ENCODE results near the gene B3GNT9.

B3GNT9 gene

DNA sequence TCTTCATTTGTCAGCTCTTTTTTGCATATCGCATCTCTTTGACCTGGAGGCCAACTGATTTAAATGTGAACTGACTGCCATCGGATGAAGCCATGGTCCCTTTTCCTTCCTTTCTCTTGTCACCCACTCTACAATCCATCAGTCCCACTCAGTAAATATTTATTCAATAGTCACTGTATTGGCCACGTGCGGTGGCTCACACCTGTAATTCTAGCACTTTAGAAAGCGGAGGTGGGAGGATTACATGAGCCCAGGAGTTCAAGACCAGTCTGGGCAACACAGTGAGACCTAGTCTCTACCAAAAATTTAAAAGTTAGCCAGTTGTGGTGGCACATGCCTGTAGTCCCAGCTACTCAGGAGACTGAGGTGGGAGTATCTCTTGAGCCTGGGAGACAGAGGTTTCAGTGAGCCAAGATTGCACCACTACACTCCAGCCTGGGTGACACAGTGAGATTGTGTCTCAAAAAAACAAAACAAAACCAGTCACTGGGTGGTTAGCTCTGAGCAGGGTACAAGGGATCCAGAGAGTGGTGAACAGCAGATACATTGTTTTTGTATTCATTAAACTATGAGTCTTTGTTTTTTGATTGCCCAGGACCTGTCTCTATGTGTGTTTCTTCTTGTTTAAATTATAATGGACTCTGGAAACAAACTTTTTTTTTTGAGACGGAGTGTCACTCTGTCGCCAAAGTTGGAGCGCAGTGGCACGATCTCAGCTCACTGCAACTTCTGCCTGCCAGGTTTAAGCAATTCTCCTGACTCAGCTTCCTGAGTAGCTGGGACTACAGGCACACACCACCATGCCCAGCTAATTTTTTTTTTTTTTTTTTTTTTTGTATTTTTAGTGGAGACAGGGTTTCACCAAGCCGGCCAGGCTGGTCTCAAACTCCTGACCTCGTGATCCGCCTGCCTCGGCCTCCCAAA lies 34.1 kb downstream of the B3GNT9 start:
- DNase-seq = peak in 5 of 58 donors; percentile 14 to 71 (median 40)

DNA sequence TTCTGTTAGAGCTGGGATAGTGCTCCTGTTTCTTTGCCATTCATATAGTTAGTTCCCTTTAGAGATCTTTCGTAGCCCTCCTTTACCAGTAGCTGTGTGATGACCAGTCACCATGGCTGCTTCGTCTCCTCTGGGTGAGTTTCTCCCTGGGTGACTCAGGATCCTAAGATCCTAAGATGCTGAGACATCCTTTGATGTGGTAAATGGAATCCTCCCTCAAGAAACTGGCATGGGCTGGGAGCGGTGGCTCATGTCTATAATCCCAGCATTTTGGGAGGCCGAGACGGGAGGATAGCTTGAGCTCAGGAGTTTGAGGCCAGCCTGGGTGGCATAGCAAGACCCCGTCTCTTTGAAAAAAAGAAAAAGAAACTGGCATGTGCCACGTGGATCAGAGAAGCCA lies 35.2 kb downstream of the B3GNT9 start:
- DNase-seq = no peak

DNA sequence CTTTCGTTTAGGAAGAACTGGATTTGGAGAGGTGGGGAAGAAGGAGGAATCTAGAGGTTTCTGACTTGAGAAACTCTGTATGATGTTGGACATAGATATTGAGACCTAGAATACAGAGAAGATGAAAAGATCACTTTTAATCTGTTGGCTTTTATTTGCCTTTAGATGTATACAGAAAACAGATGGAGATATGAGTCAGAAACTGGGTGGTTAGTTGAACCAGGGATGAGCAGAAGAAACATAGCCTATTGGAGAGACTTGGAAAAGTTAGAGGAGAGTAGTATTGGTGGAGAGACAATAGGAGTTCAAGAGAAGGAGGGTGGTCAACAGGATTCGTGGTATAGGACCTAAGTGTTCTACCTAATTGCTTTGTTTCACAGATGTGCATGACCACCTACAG lies 36.0 kb downstream of the B3GNT9 start:
- no peak for DNase-seq

DNA sequence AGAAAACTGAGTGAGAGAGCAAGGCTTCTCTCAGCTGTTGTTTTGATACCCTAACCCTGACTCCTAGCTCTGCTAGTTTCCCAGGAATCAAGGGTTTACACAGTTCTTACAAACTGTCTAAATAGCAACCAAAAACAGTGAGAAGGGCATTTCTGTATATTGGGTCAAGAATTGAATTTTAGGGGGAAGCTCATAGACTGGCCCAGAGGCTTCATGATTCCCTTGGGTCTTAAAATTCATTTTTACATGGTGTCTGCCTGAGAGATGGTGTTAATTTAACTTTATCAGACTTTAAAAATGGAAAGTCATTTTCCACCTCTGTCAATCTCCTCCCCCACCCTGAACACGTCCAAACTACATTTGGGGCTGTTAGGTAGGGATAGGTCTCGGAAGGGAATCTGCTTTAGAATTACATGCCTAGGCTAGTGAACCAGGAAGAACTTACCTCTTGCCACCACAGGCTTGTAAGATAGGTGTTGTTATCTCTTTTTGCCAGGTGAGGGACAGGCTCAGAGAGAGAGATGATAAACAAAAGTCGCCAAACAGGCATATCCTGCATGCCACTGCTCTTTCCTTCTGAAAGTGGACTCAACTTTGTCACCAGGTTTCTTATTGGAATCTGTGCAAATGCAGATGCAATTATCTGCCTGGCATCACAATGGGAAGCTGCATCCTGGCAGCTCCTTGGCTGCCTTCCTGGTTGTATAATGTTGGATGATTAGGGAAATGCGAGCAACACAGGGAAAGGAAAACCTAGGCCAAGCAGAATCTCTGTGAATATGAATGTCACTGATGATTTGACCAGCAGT lies 38.0 kb downstream of the B3GNT9 start:
- DNase-seq = no peak

DNA sequence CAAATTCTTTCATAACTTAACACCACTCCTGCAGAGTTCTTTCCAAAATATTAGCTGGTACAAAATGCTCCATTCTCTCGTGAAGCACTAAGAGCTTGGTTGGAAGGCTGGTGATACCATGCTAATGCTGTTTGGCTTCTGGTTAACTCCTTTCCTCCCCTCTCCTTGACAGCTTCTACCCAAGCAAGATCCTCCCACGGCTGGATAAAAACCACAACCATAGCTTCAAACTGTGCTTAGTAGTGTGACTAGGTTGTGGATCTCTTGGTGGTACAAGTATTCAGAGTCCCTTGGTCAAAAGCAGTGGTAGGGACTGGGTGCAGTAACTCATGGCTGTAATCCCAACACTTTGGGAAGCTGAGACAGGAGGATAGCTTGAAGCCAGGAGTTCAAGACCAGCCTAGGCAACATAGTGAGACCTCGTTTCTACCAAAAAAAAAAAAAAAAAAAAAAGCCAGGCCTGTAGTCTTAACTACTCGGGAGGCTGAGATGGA lies 38.8 kb downstream of the B3GNT9 start:
- no peak for DNase-seq

DNA sequence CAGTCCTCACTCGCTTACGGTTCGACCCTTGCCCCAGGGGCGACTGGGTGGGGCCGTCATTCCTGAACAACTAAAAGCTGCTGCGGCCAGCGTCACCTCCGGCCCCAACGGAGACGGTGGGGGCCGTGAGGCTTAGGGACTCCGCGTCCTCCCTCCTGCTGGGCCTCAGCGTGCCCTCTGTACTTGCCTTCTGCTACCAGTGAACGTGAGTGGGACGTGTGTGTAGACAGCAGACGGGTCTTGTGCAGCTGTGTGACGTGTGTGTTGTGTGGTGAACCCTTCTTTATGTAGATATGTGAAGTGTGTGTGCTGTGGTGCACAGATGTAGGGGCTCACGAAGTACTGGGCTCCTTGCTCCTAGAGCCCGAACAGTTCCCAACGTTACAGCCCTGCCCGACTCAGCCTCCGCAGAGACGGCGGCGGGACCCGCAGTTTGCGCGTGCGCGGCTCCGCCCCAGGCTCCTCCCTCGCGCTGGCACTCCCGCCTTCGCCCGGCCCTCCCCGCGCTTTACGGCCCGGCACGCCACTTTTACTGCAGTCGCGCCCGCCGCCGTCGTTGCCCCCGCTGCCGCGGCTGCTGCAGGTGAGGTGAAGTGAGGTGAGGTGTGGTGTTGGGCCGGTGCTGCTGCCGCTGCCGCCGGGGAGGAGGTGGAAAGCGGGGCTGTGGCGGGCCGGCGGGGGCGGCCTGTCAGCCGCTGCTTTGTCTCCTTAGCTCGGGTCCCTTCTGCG lies 41.2 kb downstream of the B3GNT9 start, which contains the start of gene PHAF1:
Gene PHAF1, plus strand, starts transcription at position 535 of the 729 bp plus-strand sequence. CDS start 235 bp downstream, outside the sequence.
- peak; percentile 31 to 97 (median 92) for DNase-seq

DNA sequence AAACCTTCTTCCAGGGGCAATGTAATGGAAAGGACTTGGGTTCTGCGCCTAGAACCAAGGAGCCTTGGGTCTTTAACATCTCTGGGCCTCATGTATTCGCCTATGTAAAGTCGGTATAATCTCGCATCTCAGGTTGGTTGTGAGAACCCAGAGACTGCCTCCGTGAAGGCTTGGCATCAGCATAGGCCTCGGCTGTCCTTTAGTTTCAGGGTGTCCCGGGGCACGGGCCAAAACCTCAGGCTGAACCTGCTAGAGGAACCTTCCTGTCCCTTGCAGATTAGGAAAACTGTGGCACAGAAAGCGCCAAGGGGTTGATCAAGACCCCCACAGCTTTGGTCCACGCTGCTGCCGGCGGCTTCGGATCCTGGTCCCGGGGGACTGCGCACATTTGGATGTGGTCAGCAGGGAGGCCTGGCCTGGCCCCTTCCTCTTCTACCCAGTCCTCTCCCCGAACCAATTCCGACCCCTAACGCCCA lies 41.8 kb downstream of the B3GNT9 start:
- DNase-seq = peak in 1 of 58 donors; percentile 22

DNA sequence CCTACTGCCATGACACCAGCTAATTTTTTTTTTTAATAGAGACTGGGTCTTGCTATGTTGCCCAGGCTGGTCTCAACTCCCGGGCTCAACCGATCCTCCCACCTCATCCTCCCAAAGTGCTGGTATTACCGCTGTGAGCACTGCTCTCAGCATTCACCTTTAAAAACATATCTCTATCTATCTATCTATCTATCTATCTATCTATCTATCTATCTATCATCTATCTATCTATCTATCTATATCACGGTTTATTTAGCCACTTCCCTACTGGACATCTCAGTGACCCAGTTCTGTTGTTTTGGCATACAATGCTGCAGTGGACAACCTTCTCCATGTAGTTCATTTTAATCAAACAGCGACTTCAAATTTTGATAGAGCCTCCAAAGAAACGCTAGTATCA lies 42.3 kb downstream of the B3GNT9 start:
- no peak for DNase-seq

DNA sequence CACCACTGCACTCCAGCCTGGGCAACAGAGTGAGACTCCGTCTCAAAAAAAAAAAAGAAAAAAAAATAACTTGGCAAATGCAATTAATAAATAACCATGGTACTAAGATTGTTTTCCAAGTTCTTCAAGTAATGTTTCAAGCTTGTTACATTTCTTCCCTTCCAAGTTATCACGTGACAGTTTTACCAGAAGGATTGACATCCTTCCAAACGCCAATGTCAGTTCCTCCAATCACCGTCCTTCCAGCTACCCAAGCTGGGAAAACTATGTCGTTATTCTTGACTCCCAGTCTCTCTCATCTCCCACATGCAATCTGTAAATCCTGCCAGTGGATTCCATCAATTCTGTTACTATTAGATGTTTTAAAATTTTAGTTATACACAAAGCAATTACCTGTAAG lies 44.9 kb downstream of the B3GNT9 start:
- DNase-seq = peak in 2 of 58 donors; percentile 19 to 21

DNA sequence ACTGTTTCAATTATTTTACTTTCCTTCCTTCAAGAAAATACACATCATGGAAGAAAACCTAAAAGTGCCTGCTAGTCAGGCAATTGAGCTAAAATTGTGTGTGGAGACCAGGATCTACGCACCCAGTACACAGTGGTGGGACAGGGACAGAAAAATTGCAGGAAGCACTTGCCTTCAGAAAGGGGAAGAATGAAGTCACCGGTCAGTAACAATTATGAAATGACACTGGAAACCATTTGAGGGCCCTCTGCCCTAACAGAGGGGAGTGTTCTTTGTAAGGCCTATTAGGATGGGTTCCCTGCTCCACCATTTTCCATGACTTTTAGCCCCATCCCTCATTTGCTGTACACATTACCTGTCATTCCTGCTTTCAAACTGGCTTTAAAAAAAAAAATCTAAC lies 45.6 kb downstream of the B3GNT9 start:
- DNase-seq = no peak

DNA sequence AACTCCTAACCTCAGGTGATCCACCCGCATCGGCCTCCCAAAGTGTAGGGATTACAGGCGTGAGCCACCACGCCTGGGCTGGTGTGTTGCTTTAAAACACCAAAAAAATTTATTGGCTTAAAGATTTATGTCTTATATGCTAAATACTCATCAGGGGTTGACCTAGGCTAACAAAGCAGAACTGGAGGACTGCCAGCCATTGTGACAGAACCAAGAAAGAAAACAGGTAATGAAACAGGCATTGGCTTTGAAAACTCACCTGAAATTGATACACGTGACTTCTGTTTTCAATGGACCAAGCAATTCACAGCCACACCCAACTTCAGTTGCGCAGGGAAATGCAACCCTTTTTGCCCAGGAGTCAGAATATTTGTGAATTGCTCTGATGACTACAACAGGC lies 46.0 kb downstream of the B3GNT9 start:
- no peak for DNase-seq

DNA sequence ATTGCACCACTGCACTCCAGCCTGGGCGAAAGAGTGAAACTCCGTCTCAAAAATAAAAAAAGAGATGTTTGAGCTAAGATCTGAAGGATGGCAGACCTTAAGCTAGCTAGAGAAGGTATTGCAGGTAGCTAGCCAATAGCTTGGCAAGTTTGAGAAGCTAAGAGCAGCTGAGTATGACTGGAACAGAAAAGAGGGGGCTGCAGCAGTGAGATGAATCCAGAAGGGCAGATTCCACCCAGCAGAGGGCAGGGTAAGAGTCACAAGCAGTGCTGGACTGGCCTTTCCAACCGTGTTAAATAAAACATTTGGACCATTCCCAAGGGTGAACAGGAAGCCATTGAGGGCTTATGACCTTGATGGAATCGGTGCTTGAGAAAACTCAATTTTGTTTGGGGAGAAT lies 46.7 kb downstream of the B3GNT9 start:
- DNase-seq = no peak

DNA sequence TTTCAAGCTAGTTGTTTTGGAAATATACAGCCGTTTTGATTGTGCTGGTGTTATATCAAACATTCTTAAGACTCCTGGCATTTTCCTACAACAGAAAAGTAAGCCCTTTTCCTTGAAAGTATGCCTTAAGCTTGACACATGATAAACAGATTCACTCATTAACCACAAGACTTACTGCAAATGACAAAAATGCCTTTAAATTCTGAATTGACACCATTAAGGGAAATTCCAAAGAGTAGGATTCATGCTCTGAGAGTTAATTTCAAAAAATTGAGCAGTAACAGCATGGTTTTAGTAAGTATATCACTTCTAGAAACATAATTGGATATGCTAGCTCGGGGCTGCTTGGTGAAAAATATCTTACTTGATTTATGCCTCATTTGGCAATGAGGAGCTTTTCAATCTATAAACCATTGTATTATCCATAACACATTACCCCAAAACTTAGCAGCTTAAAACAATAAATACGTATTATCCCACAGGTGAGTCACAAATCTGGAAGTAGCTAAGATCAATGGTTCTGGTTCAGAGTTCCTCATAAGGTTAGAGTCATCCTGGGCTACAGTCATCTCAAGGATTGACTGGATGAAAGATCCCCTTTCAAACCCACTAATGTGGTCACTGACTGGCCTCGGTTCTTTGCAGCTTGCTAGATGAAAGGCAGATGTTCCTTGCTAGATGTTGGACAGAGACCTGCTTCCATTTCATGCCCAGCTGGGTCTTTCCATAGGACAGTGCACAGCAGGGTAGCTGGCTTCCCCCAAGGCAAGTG lies 49.3 kb downstream of the B3GNT9 start:
- DNase-seq = no peak

DNA sequence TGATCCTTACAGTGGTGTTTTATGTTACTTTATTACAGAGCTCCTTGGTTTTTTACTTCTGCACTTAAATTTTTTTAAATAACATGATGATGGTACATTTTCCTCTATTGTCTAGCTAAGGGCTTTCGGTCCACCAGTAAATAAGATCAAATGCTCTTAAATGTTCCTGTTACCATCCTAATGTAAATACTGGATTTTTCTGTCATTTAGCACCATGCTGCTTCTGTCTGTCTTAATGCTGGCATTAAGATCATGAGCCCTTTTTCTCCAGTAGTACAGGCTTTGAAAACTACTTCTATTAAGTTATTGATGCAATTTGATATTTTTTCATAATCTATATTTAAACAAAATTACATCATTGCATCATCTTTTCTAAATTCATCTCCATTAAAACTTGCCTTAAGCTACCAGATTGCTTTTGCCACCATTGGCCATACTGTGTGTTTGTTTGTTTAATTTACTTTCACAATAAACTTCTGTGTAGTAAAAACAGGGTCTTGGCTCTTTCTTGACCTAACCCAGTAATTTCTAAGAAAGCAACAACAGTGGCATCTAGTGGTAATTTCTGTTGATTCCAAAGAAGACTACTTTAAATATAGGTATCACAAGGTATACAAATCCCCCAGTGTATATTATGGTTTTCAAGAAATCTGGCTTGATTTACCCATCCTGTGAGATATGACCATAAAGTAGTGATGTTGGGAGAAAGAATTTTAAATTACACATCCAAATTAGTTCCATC lies 50.1 kb downstream of the B3GNT9 start:
- DNase-seq = no peak

DNA sequence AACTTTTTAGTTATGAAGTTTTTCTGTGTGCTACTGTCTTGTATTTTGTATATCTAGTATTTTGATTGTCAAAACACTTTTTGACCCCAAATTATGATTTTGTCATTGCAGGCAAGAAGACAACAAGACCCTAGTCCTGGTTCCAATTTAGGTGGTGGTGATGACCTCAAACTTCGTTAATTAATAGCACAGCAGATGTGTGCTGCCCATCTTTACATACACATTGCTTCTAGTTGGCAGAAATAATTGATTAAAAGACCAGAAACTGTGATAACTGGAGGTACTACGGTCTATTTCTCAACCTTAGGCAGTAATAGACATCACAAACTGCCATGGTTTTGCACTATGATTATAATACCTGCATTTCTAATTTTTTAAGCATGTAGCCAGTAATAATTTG lies 52.2 kb downstream of the B3GNT9 start:
- DNase-seq = no peak
